HepG2 (cell line): ENCODE data around the gene EEF1E1. TPM values are rescaled to one million over a fixed set of nuclear protein-coding genes. Genes with fewer than 3 reads are reported as not detected.

Experiments used
- AHDC1 ChIP-seq: sonication (generic); formaldehyde crosslinking; IDR thresholded peaks from 2 replicates; pipeline ENCODE4 v1.5.1; 2020; ENCODE audit warnings: mild to moderate bottlenecking, missing genetic modification reagents, borderline replicate concordance
- ATF3 ChIP-seq: sonication (generic); formaldehyde crosslinking; IDR thresholded peaks from 2 replicates; pipeline ENCODE4 v1.4.0; 2020; ENCODE audit warnings: missing genetic modification reagents
- ATF7 ChIP-seq, 2 experiments: fragments of 450-650 bp in 1 of 2; sonication (generic) in 1 of 2; formaldehyde crosslinking in 1 of 2; IDR thresholded peaks; 2 replicates each; pipeline versions ENCODE4 v1.4.0 to v1.6.1; 2016 to 2020; ENCODE audit warnings: antibody characterized with exemption in 1 of 2, mild to moderate bottlenecking in 1 of 2, missing genetic modification reagents in 1 of 2
- CEBPB ChIP-seq: IDR thresholded peaks from 2 replicates; pipeline ENCODE4 v1.6.1; 2011; ENCODE audit warnings: low read depth, low read length, improper control_type of control experiment, borderline replicate concordance
- CEBPG ChIP-seq: IDR thresholded peaks from 2 replicates; pipeline ENCODE4 v1.6.1; 2016
- DPF2 ChIP-seq: sonication (generic); formaldehyde crosslinking; IDR thresholded peaks from 2 replicates; pipeline ENCODE4 v1.4.0; 2020; ENCODE audit warnings: mild to moderate bottlenecking, low read depth, missing genetic modification reagents, borderline replicate concordance
- GLMP ChIP-seq: sonication (generic); formaldehyde crosslinking; IDR thresholded peaks from 2 replicates; pipeline ENCODE4 v1.9.0; 2021; ENCODE audit warnings: missing genetic modification reagents, mild to moderate bottlenecking, borderline replicate concordance
- GTF2F1 ChIP-seq: fragments of 150-350 bp; IDR thresholded peaks from 2 replicates; pipeline ENCODE4 v1.6.1; 2014; ENCODE audit warnings: low read length
- RELA ChIP-seq: sonication (generic); formaldehyde crosslinking; IDR thresholded peaks from 2 replicates; pipeline ENCODE4 v1.4.0; 2020; ENCODE audit warnings: missing genetic modification reagents
- RNF219 ChIP-seq: sonication (generic); formaldehyde crosslinking; IDR thresholded peaks from 2 replicates; pipeline ENCODE4 v1.5.0; 2020; ENCODE audit warnings: mild to moderate bottlenecking, missing genetic modification reagents
- SOX6 ChIP-seq, 2 experiments: fragments of 450-650 bp in 1 of 2; sonication (generic) in 1 of 2; formaldehyde crosslinking in 1 of 2; IDR thresholded peaks; 2 replicates each; pipeline versions ENCODE4 v1.4.0 to v1.6.1; 2017 to 2020; ENCODE audit warnings: antibody characterized with exemption in 1 of 2, mild to moderate bottlenecking in 1 of 2, missing genetic modification reagents in 1 of 2
- ZNF12 ChIP-seq: sonication (generic); formaldehyde crosslinking; IDR thresholded peaks from 2 replicates; pipeline ENCODE4 v1.5.0; 2020; ENCODE audit warnings: missing genetic modification reagents
- ZNF256 ChIP-seq: sonication (generic); formaldehyde crosslinking; conservative IDR thresholded peaks from 2 replicates; pipeline ENCODE4 v1.4.0; 2020; ENCODE audit warnings: missing genetic modification reagents
- ZNF598 ChIP-seq: sonication (generic); formaldehyde crosslinking; IDR thresholded peaks from 2 replicates; pipeline ENCODE4 v1.5.1; 2020; ENCODE audit warnings: mild to moderate bottlenecking, missing genetic modification reagents, borderline replicate concordance
- ZNF644 ChIP-seq: IDR thresholded peaks from 2 replicates; pipeline ENCODE4 v1.6.1; 2016; ENCODE audit warnings: low read depth
- polyA plus RNA-seq, 8 experiments: library from polyadenylated mRNA; depleted of rRNA in 3 of 8; stranded (reverse) in 7 of 8; unstranded in 1 of 8; fragments of >200 nt; fragmentation: Illumina TruSeq in 4 of 8; extraction: Trizol in 4 of 8; gene quantifications; 2 replicates each; pipeline versions ENCODE4 v1.2.1 to v1.2.3, GENCODE V29; 2011 to 2016; ENCODE audit warnings: low read depth in 4 of 8, missing spikeins in 1 of 8, mixed read lengths in 1 of 8; ENCODE audit not compliant: insufficient read depth in 1 of 8
- total RNA-seq, 5 experiments: library from RNA; depleted of rRNA; stranded (reverse); fragments of >200 nt; fragmentation: Illumina TruSeq; extraction: Trizol; gene quantifications; 2 replicates each; pipeline ENCODE4 v1.2.3, GENCODE V29; 2016; ENCODE audit warnings: low read depth in 1 of 5
- TF ChIP-seq, protein P1 (sequence below): sonication (generic); formaldehyde crosslinking; IDR thresholded peaks from 2 replicates; pipeline ENCODE4 v1.4.0; 2020; ENCODE audit warnings: mild to moderate bottlenecking, missing genetic modification reagents
- TF ChIP-seq, protein P2 (sequence below): IDR thresholded peaks from 2 replicates; pipeline ENCODE4 v1.6.1; 2016; ENCODE audit warnings: mild to moderate bottlenecking

Gene EEF1E1
- total and polyA plus RNA-seq, 2 of the 13 experiments (the other 11 are each of a cell fraction or from before 2014, with no cell fraction given), result 128 to 188 TPM

DNA sequence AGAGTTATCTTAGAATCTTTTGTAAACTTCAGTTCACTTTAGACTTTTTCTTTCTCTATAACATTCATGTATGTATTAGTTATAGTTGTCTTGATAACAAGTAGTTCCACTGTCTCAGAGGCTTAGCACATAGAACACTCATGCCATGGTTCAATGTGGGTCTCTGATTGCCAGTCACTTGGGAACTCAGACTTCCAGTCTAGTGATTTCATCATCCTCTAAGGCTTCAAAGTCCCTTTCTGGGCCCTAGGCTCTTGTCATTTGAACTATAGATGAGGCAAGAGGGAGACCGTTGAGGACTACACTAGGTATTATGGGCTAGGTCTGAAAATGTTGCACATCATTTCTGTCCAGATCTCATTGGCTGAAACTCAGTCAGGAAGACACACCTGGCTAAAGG lies 8.4 kb upstream of the EEF1E1 start (continued):
- TF ChIP-seq AHDC1 (CRISPR knock-in tag) (0 out of 2 replicates have a peak, but pooled peaks have one; percentile 28), ZNF12 (CRISPR knock-in tag) (peak; percentile 99), ZNF256 (no peak), RELA (CRISPR knock-in tag) (no peak), ZNF598 (CRISPR knock-in tag) (no peak), DPF2 (CRISPR knock-in tag) (no peak), SOX6 (IDR thresholded peaks at IDR 0.05) (no peak), SOX6 (CRISPR knock-in tag; IDR thresholded peaks at IDR 0.05) (peak; percentile 57), ATF3 (CRISPR knock-in tag) (peak; percentile 86), ZNF644 (peak; percentile 95), GLMP (CRISPR knock-in tag) (no peak), GTF2F1 (no peak), ATF7 (IDR thresholded peaks at IDR 0.05) (peak; percentile 62), ATF7 (CRISPR knock-in tag; IDR thresholded peaks at IDR 0.05) (no peak), CEBPG (peak; percentile 94), RNF219 (CRISPR knock-in tag) (no peak), CEBPB (peak; percentile 97)
- TF ChIP-seq, protein P1, sequence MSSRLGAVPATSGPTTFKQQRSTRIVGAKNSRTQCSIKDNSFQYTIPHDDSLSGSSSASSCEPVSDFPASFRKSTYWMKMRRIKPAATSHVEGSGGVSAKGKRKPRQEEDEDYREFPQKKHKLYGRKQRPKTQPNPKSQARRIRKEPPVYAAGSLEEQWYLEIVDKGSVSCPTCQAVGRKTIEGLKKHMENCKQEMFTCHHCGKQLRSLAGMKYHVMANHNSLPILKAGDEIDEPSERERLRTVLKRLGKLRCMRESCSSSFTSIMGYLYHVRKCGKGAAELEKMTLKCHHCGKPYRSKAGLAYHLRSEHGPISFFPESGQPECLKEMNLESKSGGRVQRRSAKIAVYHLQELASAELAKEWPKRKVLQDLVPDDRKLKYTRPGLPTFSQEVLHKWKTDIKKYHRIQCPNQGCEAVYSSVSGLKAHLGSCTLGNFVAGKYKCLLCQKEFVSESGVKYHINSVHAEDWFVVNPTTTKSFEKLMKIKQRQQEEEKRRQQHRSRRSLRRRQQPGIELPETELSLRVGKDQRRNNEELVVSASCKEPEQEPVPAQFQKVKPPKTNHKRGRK (CRISPR knock-in tag), result no peak
- TF ChIP-seq, protein P2, sequence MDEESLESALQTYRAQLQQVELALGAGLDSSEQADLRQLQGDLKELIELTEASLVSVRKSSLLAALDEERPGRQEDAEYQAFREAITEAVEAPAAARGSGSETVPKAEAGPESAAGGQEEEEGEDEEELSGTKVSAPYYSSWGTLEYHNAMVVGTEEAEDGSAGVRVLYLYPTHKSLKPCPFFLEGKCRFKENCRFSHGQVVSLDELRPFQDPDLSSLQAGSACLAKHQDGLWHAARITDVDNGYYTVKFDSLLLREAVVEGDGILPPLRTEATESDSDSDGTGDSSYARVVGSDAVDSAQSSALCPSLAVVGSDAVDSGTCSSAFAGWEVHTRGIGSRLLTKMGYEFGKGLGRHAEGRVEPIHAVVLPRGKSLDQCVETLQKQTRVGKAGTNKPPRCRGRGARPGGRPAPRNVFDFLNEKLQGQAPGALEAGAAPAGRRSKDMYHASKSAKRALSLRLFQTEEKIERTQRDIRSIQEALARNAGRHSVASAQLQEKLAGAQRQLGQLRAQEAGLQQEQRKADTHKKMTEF (CRISPR knock-in tag), result 0 out of 2 replicates have a peak, but pooled peaks have one; percentile 45
